Inflammatory macrophage (primary cell): Measurements from ENCODE around the gene RUFY4.

Source experiments
- DNase-seq, 2 donors: peaks; one replicate each; pipeline ENCODE4 v3.0.0-alpha.2; 2020 to 2022

Gene RUFY4

DNA sequence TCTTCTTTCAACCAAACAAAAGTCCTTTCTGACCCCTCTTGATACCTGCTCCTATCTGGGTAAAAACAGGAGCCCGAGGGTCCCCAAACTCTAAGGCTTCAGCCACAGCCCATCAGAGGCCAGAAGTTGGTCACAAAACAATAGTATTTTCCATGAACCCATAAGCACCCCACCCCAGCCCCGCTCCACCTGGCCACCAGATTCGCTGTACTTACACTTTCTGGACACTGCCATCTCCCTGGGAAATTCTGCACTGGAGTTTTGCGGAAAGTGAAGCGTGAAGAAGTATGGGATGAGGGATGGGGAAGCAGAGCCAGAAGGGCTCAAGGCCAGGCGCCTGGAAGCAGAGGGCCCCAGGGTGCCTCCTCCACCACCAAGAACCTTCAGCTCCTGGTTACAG is 5.2 kb upstream of the RUFY4 start:
- no peak for DNase-seq

DNA sequence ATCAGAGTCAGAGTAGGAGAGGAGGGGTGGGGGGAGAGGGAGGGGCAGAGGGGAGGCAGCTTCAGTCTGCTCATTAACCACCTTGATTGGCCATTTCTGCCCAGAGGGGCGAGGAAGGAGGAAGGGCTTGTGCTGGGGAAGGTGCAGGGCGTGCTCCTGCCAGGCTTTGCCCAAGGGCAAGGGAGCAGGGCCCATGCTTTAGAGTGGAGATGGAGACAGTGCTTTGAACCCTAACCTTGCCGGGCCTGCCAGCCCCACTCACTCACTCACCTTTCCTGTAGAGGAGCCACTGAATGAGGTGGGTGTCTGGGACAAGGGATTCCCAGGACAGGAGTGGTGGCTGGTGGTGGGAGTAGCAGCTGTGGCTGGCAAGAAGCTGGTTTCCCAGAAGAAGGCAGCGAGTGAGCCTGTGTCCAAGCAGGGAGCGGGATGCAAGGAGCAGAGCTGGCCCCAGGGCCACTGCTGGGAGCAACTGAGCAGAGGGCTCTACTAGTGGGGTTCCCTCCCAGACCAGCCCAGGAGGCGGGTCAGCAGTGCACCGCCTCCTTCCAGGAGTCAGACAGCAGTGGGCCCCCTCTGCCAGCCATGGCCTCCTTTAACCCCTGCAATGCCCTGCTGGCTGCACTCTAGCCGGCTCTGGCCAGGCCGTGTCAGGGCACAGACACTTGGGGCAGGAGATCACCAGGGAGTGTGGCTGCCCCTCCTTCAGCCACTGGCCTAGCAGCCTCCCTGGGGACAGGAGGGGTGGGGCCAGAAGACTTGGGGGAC is 3.6 kb upstream of the RUFY4 start:
- no peak for DNase-seq

DNA sequence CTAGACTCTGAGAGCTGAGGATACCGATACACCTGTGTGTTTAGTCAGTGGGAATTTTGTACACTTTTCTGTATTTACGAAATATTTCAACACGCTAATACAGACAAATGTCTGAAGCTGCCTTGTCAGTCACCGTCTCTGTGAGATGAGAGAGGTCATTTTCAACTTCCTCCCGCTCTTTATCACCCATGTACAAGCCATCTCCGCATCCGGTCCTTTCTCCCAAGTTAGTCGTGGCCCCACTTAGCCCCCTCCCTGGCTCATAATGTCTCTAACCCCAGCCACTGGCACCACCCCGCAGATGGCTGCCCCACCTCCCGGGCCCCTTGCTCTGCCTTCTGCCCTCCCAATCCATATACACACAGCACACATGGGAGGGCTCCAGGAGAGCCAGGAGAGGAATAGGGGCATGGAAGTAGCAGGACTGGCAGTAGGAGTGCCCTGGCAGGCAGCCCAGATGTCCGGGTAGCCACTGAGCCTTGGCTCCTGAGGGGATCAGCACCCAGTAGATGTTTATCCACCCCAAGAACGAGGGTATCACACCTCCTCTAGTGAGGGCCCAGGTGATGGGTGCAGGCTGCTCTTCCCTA is 2.0 kb upstream of the RUFY4 start:
- DNase-seq, result no peak

DNA sequence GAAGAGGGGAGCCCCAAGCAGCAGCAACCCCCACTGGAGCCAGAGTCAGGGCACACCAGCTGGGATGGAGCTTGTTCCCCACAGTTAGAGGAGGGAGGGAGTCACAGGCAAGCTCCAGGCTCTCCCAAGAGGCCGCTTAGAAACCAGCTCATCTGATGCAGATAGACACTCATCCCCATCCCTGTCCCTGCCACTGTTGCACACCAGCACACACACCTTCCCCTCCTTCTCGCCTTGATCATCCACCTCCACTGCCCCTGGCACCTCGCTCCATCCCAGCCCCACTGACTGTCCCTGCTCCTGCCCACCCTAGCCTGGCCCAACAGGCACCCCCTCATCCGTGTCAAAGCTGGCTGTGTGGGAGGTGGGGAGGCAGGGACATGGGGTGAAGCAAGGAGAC is 1.5 kb upstream of the RUFY4 start:
- DNase-seq, result no peak

DNA sequence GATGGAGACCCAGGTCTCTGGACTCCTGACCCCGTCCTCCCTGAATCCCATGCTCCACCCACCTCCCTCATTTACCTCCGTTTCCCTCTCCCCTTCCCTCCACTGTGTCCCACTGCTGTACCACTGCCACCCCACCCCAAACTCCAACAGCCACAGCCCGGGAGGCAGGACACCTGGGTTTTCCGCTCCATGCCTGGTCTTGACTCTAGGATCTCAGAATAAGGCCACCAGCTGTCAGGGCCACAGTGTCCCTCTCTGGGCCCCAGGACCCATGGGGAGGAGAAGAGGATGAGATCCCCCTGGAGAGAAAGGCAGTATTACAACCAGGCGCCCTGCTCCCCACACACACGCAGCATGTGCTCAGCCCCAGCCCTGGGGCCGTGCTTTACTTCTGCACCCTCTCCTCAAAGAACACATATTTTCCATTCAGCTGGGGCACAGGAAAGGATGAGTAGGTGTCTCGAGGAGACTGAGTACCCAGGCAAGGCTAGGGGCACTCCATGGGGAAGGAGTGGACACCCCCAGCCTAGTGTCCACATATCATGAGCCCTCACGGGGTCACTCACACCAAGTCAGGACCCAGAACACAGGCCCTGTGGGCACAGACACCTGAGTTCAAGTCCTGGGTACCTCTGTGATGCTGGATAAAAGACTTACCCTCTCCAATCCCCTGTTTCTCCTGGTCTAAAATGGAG is 700 bp downstream of the RUFY4 start:
- no peak for DNase-seq

DNA sequence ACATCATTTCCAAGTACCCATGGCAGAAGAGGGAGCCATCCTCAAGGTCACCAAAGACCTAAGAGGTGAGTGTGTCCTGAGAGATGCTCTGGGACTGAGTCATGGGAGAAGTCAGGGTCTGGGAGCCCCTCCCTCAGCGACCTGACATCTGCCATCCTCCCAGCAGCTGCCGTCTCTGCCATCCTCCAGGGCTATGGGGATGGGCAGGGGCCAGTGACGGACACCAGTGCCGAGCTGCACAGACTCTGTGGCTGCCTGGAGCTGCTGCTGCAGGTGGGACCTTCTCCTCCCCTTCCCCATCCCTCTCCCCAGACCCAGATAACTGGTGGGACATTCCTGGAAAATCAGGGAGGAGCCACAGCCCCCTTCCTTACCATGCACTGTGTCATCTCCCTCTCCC is 1.5 kb downstream of the RUFY4 start:
- DNase-seq, result no peak

DNA sequence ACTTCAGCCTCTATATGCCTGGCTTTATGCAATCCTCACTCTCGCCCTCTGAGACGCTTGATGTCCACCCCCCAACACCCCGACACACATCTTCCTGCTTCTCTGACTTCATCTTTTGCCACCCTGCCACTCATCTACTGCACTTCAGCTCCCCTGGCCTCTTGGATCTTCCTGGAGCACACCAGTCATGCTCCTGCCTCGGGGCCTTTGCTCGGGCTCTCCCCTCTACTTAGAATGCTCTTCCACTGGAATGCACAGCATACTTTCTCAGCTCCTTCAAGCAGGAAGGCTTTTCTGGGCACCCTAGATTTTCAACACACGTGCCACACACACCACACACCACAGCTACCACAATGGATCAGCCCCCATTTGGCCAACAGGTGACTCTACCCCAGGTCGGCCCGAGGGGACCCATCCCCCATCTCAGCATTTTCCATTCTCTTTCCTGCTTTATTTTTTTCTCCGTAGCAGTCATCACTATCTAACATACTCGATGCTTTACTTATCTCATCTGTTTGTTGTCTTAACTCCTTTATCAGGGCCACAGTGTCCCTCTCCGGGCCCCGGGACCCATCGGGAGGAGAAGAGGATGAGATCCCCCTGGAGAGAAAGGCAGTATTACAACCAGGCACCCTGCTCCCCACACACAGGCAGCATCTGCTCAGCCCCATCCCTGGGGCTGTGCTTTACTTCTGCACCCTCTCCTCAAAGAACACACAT is 2.3 kb downstream of the RUFY4 start:
- no peak for DNase-seq

DNA sequence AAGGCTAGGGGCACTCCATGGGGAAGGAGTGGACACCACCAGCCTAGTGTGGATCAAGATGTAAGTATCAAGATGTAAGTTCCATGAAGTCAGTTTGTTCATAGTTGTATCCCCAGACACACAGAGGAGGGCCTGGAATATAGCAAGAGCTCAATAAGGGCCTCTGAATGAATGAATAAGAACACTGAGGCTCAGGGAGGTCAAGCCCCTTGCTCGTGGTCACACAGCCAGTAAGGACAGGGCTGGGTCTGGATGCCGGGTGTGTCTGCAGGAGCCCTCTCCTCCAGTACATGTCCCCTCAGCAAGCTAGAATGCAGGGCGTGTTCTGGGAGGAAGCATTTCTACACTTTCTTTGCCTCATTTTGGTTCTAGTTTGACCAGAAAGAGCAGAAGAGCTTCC is 2.9 kb downstream of the RUFY4 start:
- no peak for DNase-seq

DNA sequence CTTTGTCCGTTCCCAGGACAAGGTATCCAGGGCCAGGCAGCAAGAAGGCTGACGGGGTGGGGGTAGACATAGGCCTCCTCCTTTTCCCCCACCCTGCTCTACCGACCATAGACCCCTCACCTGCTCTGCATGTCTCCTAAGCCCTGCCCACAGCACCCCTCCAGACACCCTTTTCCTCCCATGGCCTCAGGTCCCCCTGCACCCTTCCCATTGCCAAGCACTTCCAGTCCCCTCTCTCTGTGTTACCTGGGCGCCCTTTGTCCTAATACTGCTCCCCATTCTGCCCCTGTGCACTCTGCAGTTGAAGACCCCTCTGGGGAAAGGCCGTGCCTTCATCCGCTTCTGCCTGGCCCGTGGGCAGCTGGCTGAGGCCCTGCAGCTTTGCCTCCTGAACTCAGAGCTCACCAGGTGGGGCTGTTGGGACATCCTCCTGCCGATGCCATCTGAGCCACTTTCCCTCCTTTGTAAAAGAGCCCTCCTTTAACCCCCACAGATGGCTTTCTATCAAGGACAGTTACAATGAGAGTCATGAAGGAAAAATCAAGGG is 3.5 kb downstream of the RUFY4 start:
- no peak for DNase-seq

DNA sequence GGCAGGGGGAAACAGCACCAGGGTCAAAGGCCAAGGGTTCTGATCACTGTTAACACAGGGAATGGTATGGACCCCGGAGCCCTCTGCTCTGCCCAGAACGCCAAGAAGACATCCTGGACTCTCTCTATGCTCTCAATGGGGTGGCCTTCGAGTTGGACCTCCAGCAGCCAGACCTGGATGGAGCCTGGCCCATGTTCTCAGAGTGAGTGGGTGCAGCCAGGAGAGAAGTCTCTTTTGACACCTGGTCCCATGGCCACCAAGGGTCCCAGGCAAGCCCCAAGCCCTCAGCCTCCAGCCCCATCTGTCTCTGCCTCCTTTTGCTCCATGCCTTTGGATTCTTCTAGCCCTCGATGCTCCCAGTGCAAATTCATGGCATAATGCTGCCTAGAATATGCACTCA is 4.1 kb downstream of the RUFY4 start:
- DNase-seq, result no peak

DNA sequence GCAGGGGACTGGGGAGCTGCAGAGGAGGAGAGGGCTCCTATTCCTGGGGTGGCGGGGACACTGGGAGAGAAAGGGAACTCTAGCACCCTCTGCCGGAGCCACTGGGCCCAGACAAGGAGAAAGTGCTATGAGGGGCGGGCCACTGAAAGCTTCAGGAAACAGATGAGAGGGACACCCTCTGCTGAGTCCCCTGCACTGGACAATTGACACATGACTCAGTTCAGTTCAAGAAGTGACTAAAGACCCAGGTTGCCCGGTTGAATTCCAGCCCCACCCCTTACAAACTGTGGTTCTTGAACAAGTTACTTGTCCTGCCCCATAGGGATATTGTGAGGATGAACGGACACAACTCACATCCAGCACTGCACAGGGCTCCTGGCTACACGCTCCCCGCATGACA is 5.0 kb downstream of the RUFY4 start:
- DNase-seq, result peak; percentile 52 to 55

DNA sequence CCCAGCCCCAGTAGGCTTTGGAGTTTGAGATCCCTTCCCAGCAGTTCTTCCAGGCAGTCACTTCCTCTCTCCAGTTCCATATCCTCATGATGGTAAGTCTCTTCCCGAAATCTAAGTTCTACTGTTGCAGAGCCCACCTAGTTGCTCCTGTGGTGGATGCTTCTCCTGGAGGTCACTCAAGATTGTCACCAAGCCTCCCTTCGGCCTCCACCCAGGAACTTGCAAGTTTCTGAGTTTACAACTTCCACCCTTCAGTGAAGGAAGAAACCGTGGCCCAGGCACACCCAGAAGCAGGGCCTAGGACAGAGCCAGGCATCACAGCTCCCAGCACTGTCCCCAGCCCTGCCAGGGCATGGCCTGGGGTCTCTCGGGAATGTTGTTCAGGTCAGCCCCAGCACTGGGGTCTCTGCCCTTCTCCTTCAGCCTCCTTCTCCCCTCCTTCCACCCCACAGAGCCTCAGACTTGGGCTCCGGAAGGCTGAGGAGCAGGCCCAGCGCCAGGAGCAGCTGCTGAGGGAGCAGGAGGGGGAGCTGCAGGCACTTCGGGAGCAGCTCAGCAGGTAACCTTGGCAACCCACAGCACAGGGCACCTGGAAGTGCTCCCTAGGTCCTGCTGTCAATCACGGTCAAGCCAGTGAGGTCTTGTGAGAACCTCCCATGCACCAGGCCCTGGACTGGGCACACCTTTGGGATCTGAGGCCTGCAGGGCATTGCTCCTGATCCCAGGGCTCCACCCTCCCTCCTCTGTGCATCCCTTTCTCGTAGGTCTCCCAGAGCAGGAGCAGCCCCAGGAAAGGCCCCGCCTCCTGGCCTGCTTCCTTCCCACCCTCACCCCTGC is 7.1 kb downstream of the RUFY4 start:
- DNase-seq, result no peak

DNA sequence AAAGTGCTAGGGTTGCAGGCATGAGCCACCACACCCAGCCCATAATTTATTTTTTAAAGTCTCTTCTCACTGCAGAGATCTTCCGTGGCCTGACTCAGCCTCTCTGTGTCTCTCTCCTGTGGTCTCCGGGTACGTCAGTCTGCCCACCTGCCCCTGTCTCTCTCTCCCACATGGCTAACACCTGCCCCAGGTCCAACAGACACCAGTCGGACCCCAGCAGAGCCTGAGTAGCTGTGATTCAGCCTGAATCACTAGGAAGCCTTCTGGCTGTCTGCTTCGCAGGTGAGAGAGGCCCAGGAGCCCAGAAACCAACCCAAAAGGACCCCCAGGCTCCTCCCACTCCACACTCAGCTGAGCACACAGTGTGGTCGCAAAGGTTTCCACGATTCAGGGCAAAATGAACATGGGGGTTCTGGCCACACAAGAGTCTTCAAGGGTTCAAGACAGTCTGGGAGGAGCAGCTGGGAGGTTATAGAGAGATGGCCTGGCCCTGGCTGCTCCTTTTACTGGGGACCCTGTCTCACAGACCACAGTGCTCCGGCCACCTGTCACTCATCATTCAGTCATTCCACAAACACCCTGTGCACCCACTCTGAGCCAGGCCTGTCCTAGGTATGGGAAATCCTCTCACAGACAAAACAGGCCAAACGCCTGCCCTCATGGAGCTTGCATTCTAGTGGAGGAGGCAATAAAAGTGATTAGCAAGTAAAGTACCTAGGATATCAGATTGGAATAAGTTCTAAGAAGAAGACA is 8.6 kb downstream of the RUFY4 start:
- no peak for DNase-seq

DNA sequence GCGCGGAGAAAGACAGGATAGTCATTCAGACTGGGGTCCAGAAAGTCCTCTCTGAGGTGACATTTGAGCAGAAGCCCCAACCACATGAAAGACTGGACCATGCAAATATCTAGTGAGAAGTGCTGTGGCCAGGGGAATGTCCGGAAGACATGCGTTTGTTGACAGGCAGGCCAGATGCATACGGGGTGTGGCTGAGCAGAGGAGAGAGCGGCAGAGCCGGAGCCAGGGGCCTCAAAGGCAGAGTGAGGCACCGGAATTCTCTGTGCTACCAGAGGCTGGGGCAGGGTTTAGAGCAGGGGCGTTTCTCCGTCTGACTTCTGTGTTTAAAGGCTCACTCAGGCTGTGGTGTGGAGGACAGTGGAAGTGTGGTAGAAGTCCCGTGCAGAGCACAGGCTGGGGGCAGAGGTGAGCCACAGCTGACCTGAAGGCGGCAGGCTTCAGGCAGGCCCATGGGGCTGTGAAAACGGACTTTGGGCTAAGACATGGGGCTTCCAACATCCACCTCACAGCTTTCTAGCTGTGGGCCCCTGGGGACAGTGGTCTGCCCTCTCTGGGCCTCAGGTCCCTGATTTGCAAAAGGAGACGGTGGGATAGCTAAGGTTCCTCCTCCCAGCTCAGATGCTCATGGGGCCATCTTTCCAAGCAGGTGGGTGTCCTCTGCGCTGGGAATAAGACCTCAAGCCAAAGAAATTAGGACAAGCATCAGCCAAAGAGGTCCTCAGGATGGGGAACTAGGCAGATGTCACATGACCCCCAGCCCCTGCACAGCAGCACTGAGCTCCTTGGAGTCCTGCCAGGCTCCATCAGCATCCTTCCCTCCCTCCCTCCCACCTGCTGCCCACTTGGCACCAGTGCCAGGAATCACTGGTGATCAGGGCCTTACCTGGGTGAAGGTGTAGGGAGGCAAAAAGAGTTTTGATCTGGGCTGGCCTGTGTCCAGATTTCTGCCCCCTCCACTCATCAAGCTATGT is 11.2 kb downstream of the RUFY4 start:
- no peak for DNase-seq

DNA sequence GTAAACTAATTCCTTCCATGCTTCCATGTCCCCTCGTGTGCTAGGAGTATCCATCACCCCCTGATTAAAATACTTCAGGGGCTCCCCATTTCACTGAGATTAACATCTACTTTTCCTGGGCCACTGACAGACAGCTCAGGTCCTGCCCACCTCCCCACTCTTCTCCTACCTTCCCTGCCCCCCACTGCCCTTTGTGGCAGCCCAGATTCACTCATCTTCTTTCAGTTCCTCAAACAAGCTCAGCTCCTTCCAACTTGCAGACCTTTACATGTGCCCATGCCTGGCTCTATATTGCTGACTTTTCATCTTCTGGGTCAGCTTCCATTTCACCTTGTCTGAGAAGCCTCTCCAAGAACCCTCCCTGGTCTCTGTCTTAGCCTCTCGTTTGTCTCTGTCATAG is 12.0 kb downstream of the RUFY4 start:
- peak; percentile 46 to 59 for DNase-seq

DNA sequence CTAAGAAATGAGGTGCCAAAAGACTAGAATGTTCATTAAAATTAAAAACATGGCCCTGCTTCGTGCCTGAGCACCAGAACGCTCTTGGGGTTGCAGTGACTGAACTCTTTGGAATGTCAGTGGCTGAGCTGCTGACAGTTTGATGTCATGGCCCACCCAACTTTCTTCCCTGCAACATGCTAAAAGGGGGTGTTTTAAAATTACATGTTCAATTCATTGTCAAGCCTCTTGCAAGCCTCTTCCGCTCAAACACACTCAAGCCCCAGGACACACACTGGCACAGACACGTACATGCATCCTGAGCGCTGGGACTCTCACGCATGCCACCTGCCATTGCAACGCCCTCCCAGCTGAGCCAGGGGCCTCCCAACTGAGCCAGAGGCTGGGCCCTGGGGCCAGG is 12.6 kb downstream of the RUFY4 start:
- DNase-seq, result no peak

DNA sequence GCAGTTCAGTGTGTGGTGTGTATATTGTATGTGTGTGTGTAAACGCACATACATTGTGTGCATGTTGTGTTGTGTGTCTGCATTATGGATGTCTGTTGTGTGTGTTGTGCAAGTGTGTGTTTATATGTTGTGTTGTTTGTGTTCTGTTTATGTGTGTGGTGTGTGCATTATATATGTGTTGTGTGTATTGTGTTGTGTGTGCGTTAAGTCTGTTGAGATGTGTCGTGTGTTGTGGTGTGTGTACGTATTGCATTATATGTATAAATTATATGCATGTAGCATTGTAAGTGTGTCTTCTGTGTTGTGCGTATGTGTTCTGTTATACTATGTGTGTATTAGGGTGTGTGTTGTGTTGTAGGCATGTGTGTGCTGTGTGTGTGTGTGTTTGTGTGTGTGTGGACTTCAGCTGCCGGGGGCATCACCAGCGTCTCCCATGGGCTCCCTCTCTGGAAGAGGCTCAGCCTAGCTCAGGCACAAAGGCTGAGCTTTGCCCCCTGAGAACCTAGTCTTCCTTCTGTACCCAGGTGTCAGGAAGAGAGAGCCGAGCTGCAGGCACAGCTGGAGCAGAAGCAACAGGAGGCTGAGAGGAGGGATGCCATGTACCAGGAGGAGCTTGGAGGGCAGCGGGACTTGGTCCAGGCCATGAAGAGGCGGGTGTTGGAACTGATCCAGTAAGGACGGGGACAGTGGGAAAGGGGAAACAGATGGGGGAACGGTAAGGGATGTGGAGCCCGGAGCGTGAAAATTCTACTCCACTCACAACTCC is 13.7 kb downstream of the RUFY4 start:
- no peak for DNase-seq

DNA sequence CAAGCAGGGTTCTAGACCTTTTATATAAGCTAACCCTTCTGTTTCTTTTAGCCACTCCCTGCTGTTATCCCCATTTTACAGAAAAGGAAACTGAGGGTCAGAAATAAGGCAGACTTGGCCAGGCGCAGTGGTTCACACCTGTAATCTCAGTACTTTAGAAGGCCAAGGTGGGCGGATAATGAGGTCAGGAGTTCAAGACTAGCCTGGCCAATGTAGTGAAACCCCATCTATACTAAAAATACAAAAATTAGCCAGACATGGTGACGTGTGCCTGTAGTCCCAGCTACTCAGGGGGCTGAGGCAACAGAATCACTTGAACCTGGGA is 14.3 kb downstream of the RUFY4 start:
- DNase-seq, result no peak

DNA sequence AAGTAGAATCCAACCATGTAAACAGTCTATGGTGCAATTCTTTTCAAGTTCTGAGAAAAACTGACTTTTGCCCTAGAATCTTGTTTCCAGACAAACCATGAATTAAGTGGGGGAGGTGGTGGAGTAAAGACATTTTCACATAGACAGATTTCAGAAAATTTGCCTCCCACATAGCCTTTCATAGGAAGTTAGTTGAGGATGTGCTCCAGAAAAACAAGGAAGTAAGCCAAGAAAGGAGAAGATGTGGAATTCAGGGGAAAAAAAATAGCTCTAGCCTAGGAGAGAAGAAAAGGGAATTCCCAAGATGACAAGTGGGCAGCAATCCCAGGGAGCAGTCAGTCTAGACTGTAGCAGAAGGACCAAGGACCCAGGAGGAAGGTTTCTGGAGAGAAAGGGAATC is 17.4 kb downstream of the RUFY4 start:
- peak; percentile 78 to 84 for DNase-seq

DNA sequence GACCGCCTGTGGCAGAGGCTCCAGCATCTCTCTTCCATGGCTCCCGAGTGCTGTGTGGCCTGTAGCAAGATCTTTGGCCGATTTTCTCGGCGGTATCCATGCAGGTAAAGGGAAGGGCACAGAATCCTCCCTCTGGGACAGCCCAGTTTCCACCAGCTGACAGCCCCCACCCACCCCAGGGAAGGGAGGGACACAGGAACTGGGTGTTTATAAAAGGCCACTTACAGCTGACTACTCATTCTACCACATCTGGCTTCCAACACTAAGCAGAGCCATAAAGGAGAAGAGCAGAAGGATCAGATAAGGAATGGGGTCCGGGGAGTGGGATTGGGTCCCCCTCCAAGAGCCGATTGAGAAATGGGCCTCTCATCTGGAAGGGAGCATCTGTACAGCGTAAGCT is 20.2 kb downstream of the RUFY4 start:
- no peak for DNase-seq
